IPS DF 6.9 (cell line): ENCODE results near the gene HMG20A.

Experiments used
- DNase-seq: peaks from one replicate; pipeline ENCODE4 v3.0.0-alpha.2; 2013; ENCODE audit warnings: low read depth, low spot score
- H3K27ac ChIP-seq: one replicate; pipeline ENCODE4 v1.5.1; 2013; ENCODE audit warnings: low read length, control low read depth
- H3K27me3 ChIP-seq: 2 replicates; pipeline ENCODE4 v1.6.1; 2013; ENCODE audit warnings: mild to moderate bottlenecking, low read length; ENCODE audit not compliant: control insufficient read depth, insufficient read depth
- H3K36me3 ChIP-seq: 2 replicates; pipeline ENCODE4 v1.6.1; 2013; ENCODE audit warnings: low read length; ENCODE audit not compliant: control insufficient read depth, insufficient read depth
- H3K4me1 ChIP-seq: 2 replicates; pipeline ENCODE4 v1.6.1; 2013; ENCODE audit warnings: low read length; ENCODE audit not compliant: control insufficient read depth, insufficient read depth
- H3K4me3 ChIP-seq: 2 replicates; pipeline ENCODE4 v1.5.1; 2013; ENCODE audit warnings: mild to moderate bottlenecking, low read length
- H3K9me3 ChIP-seq: 2 replicates; pipeline ENCODE4 v1.6.1; 2013; ENCODE audit warnings: low read length, inconsistent platforms; ENCODE audit not compliant: control insufficient read depth, insufficient read depth
- WGBS: extraction: QIAGEN DNeasy Blood & Tissue Kit; methylation state at CpG from one replicate; pipeline ENCODE4 v1.1.7; 2013; ENCODE audit warnings: mixed read lengths, missing lambda C conversion rate; ENCODE audit not compliant: insufficient read length, insufficient coverage; 5-methylcytosine and 5-hydroxymethylcytosine counted together

Gene HMG20A

DNA sequence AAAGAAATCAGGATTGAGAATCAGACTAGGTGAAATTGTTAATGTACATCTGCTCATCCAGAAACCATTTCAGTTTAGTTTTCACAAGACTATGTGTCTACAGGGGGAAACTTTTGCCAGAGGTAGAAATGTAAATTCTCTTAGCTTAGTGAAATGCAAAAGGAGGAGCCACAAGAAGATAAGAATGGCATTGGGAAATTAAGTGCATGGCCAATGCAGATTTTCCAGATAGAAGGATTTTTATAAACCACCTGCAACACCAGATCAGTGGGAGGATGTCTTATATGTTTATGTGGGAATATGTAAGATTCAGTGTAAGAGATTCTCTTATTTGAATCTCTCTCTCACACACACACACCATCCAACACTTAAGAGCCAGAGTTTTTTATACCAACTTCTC is 67.2 kb downstream of the HMG20A start:
- H3K4me1 ChIP-seq: 0 out of 2 replicates have a peak, but pooled peaks cover 4% of the 10 kb centered on the region
- no peaks in the 10 kb centered on the region for H3K27me3 ChIP-seq
- DNase-seq: no peak
- no peaks in the 10 kb centered on the region for H3K9me3 ChIP-seq
- no peaks in the 10 kb centered on the region; the same call in 1 of the 2 replicates for H3K36me3 ChIP-seq
- no peak overlapping the region for H3K4me3 ChIP-seq
- no peak overlapping the region for H3K27ac ChIP-seq

DNA sequence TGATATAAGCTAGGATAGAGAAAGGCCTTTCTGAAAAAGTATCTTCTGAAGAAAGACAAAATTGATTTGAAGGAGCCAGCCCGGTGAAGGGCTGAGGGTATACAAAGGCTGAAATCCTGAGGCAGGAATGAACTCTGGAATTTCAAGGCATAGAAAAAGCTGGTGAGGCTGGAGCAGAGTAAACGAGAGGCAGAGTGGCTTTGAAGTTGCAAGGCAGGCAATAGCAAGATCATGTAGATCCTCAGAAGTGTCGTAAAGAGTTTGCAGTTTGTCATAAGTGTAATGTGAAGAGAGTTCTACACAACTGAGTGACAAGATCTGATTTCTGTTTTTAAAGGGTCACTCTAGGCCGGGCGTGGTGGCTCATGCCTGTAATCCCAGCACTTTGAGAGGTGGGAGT is 69.0 kb downstream of the HMG20A start:
- no CpG with 5 or more reads among the region's 5 CpGs for WGBS
- H3K4me3 ChIP-seq: no peak overlapping the region

DNA sequence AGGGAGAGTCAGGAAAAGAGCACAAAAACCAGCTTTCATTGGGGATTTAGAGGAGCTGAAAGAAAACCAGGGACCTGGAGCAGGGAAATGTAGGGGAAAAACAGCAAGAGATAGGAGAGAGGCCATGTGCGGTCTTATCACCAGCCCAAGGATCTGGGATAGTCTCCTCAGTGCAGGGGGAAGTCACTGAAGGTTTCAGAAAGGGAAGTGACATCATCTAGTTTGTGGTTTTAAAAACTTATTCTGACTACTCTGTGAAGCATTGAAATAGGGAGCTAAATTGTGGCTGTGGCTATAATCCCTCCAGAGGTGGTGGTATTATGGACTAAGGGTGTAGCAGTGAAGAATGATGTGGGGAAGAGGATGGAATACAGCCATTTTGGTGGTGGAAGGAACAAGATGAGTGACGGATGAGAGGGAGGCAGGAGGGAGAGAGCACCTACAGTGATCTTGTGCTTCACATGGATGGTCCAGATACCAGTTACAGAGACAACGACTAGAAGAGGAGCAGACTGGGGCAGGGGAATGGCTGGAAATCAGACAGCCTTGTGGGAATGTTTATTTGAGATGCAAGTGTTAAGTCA is 72.7 kb downstream of the HMG20A start:
- Histone ChIP-seq H3K27me3 (no peaks in the 10 kb centered on the region), H3K9me3 (no peaks in the 10 kb centered on the region), H3K4me1 (peaks cover 6% of the 10 kb centered on the region), H3K27ac (no peak overlapping the region), H3K4me3 (no peak overlapping the region), H3K36me3 (no peaks in the 10 kb centered on the region)
- WGBS: no CpG with 5 or more reads among the region's 3 CpGs
- no peak for DNase-seq

More for the DNA sequence above, 69.0 kb downstream of the HMG20A start:
- Histone ChIP-seq H3K4me1 (0 out of 2 replicates have a peak, but pooled peaks cover 2% of the 10 kb centered on the region), H3K27ac (no peak overlapping the region), H3K9me3 (no peaks in the 10 kb centered on the region), H3K36me3 (no peaks in the 10 kb centered on the region; the same call in 1 of the 2 replicates), H3K27me3 (no peaks in the 10 kb centered on the region)
- no peak for DNase-seq

DNA sequence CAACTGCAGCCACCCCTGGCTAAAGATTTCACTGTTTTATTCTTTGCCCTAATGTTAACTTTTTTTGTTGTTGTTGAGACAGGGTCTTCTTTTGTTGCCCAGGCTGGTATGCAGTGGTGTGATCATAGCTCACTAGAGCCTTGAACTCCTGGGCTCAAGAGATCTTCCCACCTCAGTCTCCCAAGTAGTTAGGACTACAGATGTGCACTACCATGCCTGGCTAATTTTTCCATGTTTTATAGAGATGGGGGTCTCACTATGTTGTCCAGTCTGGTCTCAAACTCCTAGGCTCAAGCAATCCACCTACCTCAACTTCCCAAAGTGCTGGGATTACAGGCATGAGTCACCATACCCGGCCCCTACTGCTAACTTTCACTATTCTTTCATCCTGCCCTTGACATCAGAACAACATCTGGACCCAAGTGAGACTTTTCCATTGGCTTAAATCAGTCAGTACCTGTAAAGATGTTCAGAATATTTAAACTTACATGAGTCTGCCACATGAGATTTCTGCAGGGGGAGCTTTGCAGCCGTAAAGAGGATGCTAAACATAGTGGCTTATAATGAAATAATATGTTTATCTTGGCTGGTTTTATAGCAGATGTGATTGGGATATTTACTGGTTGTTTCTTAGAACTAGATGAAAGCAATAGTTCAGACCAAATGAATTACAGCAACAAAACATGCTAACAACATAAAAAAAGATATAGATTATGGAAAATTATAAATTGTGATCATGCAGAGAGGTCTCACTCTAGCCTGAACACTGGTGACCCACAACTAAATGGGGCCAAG is 73.6 kb downstream of the HMG20A start:
- no peaks in the 10 kb centered on the region for H3K27me3 ChIP-seq
- H3K27ac ChIP-seq: no peak overlapping the region
- no CpG with 5 or more reads among the region's 2 CpGs for WGBS
- H3K4me3 ChIP-seq: no peak overlapping the region
- no peaks in the 10 kb centered on the region for H3K9me3 ChIP-seq
- H3K36me3 ChIP-seq: no peaks in the 10 kb centered on the region
- DNase-seq: no peak
- H3K4me1 ChIP-seq: peaks cover 6% of the 10 kb centered on the region

DNA sequence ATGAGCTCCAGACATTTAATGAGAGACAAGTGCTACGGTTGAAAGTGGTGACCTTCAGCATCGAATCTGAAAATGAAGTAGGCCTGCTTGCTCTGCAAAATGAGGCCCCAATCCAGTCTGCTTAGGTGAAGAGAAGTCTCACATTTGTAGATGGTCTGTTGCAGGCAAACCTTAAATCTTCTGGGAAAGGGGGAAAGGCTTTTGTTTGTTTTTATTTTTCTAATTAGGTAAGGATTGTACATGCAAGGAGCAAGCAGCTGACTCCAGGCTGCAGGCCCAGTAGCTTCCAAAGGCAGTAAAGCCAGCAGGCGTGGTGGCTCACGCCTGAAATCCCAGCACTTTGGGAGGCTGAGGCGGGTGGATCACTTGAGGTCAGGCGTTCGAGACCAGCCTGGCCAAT is 74.3 kb downstream of the HMG20A start:
- Histone ChIP-seq H3K4me3 (no peak overlapping the region), H3K4me1 (peaks cover 6% of the 10 kb centered on the region), H3K9me3 (no peaks in the 10 kb centered on the region), H3K36me3 (no peaks in the 10 kb centered on the region), H3K27me3 (no peaks in the 10 kb centered on the region), H3K27ac (no peak overlapping the region)
- DNase-seq: no peak
- WGBS: no CpG with 5 or more reads among the region's 7 CpGs

DNA sequence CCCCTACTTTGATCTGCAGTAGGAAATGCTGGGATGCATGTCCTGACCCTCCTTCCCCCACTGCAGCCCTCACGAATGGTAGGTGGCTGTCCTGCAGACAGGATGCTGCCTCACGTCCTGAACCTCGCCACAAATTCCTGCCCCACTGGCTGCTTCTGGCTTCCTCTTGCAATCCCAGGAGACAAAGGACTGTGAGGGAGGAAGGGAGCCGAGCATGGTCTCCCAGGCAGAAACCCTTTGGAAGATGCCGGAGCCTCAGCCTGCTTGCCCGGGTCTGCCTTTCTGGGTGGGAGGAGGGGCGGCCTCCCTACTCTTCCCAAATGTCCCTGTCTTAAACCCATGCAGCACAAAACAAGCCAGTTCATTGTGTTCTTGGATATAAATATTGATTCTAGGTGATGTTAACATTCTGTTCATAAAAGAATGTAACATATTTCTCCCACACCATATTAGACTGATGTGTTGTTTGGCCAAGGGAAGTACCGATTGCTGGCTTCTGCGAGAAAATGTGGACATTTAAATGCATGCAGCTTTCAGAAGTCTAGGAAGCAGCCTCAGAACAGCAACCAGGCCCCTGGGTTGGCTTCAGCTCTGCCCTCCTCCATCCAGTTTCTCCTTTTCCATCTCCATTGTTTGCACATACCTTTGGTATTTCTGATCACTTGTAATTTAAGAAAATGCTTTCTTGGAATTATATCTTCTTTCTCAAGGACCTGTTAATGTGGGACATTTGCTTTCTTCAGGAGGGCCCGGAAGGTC is 75.3 kb downstream of the HMG20A start:
- no CpG with 5 or more reads among the region's 10 CpGs for WGBS
- H3K27me3 ChIP-seq: no peaks in the 10 kb centered on the region
- no peak overlapping the region for H3K4me3 ChIP-seq
- no peaks in the 10 kb centered on the region for H3K9me3 ChIP-seq
- H3K4me1 ChIP-seq: peaks cover 6% of the 10 kb centered on the region
- H3K36me3 ChIP-seq: no peaks in the 10 kb centered on the region
- no peak for DNase-seq
- H3K27ac ChIP-seq: no peak overlapping the region

DNA sequence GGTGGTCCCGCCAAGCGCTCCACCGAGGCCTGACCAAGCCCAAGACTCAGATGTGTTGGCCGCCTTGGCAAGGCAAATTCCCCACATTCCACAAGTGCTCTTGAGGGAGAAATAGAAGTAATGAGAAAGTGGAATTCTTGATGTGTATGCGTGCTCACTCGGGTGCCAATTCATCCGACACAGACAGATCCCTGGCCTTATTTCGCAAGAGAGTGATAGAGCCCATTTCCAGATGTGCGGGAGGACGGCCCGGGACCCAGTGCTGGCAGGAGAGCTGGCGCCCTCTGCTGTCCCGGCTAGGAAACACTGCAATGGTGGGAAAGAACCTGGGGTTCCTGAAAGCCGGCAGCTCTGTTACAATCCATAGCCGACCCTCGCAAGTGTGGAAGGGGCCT is 76.0 kb downstream of the HMG20A start:
- WGBS: no CpG with 5 or more reads among the region's 16 CpGs
- H3K36me3 ChIP-seq: no peaks in the 10 kb centered on the region
- H3K9me3 ChIP-seq: no peaks in the 10 kb centered on the region
- no peak for DNase-seq
- no peak overlapping the region for H3K27ac ChIP-seq
- H3K4me3 ChIP-seq: no peak overlapping the region
- H3K4me1 ChIP-seq: peaks cover 6% of the 10 kb centered on the region
- no peaks in the 10 kb centered on the region for H3K27me3 ChIP-seq

DNA sequence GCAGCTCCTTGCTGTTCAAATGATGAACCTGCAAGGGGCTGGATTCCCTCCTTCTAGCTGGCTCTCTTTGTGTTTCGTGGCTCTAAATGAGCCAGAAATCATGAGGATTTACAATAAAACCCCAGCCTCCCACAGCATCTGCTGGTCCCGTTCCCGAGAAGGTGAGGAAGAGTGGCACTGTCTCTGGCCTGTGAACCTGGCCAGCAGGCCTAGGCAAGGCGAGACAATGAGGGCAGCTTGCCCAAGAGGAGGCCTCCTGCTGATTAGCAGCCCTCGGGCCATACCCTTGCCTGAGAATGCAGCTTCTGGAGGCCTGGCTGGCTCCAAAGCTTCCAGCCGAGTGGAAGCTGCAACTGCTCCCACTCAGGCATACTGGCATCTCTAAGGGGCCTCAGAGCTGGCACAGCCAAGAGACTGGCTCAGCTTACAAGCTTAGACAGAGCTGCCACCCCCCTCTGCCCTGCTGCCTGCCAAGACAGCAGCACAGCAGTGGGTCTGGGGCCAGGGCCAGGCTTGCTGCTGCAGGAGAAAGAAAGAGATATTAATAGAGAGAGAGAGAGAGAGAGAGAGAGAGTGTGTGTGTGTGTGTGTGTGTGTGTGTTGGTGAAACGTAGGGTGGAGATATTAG is 76.5 kb downstream of the HMG20A start:
- H3K27me3 ChIP-seq: no peaks in the 10 kb centered on the region
- H3K4me3 ChIP-seq: no peak overlapping the region
- H3K27ac ChIP-seq: no peak overlapping the region
- no peaks in the 10 kb centered on the region for H3K9me3 ChIP-seq
- 100% methylated on average over 1 of the region's 7 CpGs for WGBS
- H3K36me3 ChIP-seq: no peaks in the 10 kb centered on the region
- peaks cover 6% of the 10 kb centered on the region for H3K4me1 ChIP-seq
- no peak for DNase-seq

DNA sequence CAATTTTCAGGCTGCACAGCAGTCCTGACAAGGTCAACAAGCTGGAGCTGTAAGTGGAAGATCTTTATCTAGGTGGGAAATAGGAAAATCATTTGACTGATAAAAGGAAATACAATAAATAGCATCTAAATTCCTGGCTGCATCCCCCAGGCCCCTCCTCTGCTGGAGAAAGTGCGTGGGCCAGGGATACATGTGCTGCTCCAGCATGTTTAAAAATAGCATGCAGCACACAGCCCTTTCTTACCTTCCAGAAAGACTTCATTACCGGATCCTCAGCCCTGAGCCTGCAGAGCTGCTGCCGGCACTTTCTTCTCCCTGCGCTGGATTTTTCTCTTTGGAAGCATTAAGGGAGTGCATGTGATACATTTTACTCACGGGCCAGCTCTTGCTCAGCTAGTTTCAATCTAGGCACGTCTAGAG is 77.3 kb downstream of the HMG20A start:
- Histone ChIP-seq H3K9me3 (no peaks in the 10 kb centered on the region), H3K4me1 (peaks cover 6% of the 10 kb centered on the region), H3K4me3 (no peak overlapping the region), H3K36me3 (no peaks in the 10 kb centered on the region), H3K27me3 (no peaks in the 10 kb centered on the region), H3K27ac (no peak overlapping the region)
- DNase-seq: no peak
- WGBS: no CpG with 5 or more reads among the region's 6 CpGs

DNA sequence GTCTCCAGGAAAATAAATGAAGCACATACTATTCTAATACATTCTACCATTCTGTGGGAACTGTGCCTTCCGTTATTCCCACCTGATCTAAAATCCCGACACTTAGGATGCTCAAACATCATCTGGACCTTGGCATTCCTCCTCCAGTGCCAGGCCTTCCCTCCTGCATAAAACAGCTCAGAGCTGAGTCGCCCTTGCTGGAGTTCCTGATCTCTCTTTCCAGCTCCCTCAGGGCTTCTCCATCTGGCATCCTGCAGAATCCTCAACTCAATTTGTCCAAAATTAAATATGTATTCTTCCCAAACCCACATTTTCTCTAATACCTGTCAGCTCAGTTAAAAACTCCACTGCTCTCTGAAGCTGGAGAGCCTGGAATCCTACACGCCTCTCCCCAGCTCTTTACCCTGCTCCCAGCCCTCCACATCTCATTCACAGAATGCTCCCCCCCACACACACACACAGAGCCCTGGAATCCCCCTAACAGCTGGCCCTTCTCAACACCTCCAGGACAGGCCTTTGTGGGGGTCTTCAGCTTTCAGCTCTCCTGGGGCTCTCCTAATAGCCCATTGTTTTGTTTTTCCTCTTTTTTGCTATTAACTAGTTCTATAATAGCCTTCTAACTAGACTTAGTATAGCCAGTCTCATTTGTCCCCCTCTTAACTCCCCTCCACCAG is 78.5 kb downstream of the HMG20A start:
- H3K27me3 ChIP-seq: no peaks in the 10 kb centered on the region
- DNase-seq: no peak
- WGBS: no CpG with 5 or more reads among the region's 4 CpGs
- H3K4me1 ChIP-seq: peaks cover 9% of the 10 kb centered on the region
- H3K27ac ChIP-seq: no peak overlapping the region
- no peaks in the 10 kb centered on the region for H3K36me3 ChIP-seq
- H3K4me3 ChIP-seq: no peak overlapping the region
- no peaks in the 10 kb centered on the region for H3K9me3 ChIP-seq
